ENCODE measurements around the gene EIF4EBP3.

EIF4EBP3 gene

GRCh38 chr5:140547508-140548299 lies at the start of gene EIF4EBP3:
EIF4EBP3 (plus strand) TSS chr5:140547662; CDS start chr5:140547738, 76 bp downstream.
- peak within 1 kb of the TSS; percentile 97 for H3K27ac ChIP-seq (ENCODE audit: low read length)
- peaks cover 13 to 19% of the 10 kb centered on the region in 2 donors for H3K36me3 ChIP-seq (ENCODE audit: control insufficient read depth in 2 of 2, insufficient read depth in 2 of 2, low read length in 2 of 2)
- H3K9me3 ChIP-seq (ENCODE audit: control insufficient read depth in 2 of 2, low read length in 2 of 2), result no peaks in the 10 kb centered on the region
- no peaks in the 10 kb centered on the region for H3K27me3 ChIP-seq (ENCODE audit: control insufficient read depth in 1 of 2, insufficient read depth in 2 of 2, low read length in 2 of 2)
- H3K9ac ChIP-seq (ENCODE audit: low read length in 2 of 2), result peak within 1 kb of the TSS; percentile 55 to 80
- H3K4me3 ChIP-seq (ENCODE audit: low read length in 2 of 2), result peak within 1 kb of the TSS; percentile 45 to 72
- peaks cover 44% of the 10 kb centered on the region for H3K4me1 ChIP-seq (ENCODE audit: control insufficient read depth, insufficient read depth, low read length)

- Histone ChIP-seq H3K9me3 (ENCODE audit: control insufficient read depth in 2 of 2, low read length in 2 of 2) (no peaks in the 10 kb centered on the region), H3K4me3 (ENCODE audit: low read length in 2 of 2) (no peak overlapping the region), H3K27ac (ENCODE audit: low read length) (no peak overlapping the region), H3K4me1 (ENCODE audit: control insufficient read depth, insufficient read depth, low read length) (no peaks in the 10 kb centered on the region), H3K9ac (ENCODE audit: low read length in 2 of 2) (no peak overlapping the region), H3K36me3 (ENCODE audit: control insufficient read depth in 2 of 2, insufficient read depth in 2 of 2, low read length in 2 of 2) (peaks cover 10 to 12% of the 10 kb centered on the region in 2 donors), H3K27me3 (ENCODE audit: control insufficient read depth in 1 of 2, insufficient read depth in 2 of 2, low read length in 2 of 2) (no peaks in the 10 kb centered on the region)
These were observed 49.6 kb upstream of the EIF4EBP3 start for GRCh38 chr5:140497897-140498296.

GRCh38 chr5:140498591-140498990 lies 48.9 kb upstream of the EIF4EBP3 start:
- no peaks in the 10 kb centered on the region for H3K9me3 ChIP-seq (ENCODE audit: control insufficient read depth in 2 of 2, low read length in 2 of 2)
- H3K27me3 ChIP-seq (ENCODE audit: control insufficient read depth in 1 of 2, insufficient read depth in 2 of 2, low read length in 2 of 2), result no peaks in the 10 kb centered on the region
- H3K4me1 ChIP-seq (ENCODE audit: control insufficient read depth, insufficient read depth, low read length), result no peaks in the 10 kb centered on the region
- peaks cover 10 to 12% of the 10 kb centered on the region in 2 donors for H3K36me3 ChIP-seq (ENCODE audit: control insufficient read depth in 2 of 2, insufficient read depth in 2 of 2, low read length in 2 of 2)
- no peak overlapping the region for H3K27ac ChIP-seq (ENCODE audit: low read length)
- no peak overlapping the region for H3K4me3 ChIP-seq (ENCODE audit: low read length in 2 of 2)
- no peak overlapping the region for H3K9ac ChIP-seq (ENCODE audit: low read length in 2 of 2)

- Histone ChIP-seq H3K9me3 (ENCODE audit: control insufficient read depth in 2 of 2, low read length in 2 of 2) (no peaks in the 10 kb centered on the region), H3K27me3 (ENCODE audit: control insufficient read depth in 1 of 2, insufficient read depth in 2 of 2, low read length in 2 of 2) (no peaks in the 10 kb centered on the region), H3K9ac (ENCODE audit: low read length in 2 of 2) (no peak overlapping the region), H3K36me3 (ENCODE audit: control insufficient read depth in 2 of 2, insufficient read depth in 2 of 2, low read length in 2 of 2) (peaks cover 14 to 24% of the 10 kb centered on the region in 2 donors), H3K4me3 (ENCODE audit: low read length in 2 of 2) (no peak overlapping the region), H3K4me1 (ENCODE audit: control insufficient read depth, insufficient read depth, low read length) (no peaks in the 10 kb centered on the region), H3K27ac (ENCODE audit: low read length) (no peak overlapping the region)
These were observed 44.6 kb upstream of the EIF4EBP3 start for GRCh38 chr5:140502834-140503233.

GRCh38 chr5:140509898-140510297 lies 37.6 kb upstream of the EIF4EBP3 start:
- Histone ChIP-seq H3K4me1 (ENCODE audit: control insufficient read depth, insufficient read depth, low read length) (no peaks in the 10 kb centered on the region), H3K36me3 (ENCODE audit: control insufficient read depth in 2 of 2, insufficient read depth in 2 of 2, low read length in 2 of 2) (peaks cover 45 to 53% of the 10 kb centered on the region in 2 donors), H3K27me3 (ENCODE audit: control insufficient read depth in 1 of 2, insufficient read depth in 2 of 2, low read length in 2 of 2) (no peaks in the 10 kb centered on the region), H3K4me3 (ENCODE audit: low read length in 2 of 2) (no peak overlapping the region), H3K9ac (ENCODE audit: low read length in 2 of 2) (no peak overlapping the region), H3K27ac (ENCODE audit: low read length) (no peak overlapping the region), H3K9me3 (ENCODE audit: control insufficient read depth in 2 of 2, low read length in 2 of 2) (no peaks in the 10 kb centered on the region)

GRCh38 chr5:140513124-140513523 lies 34.3 kb upstream of the EIF4EBP3 start:
- H3K4me1 ChIP-seq (ENCODE audit: control insufficient read depth, insufficient read depth, low read length), result no peaks in the 10 kb centered on the region
- H3K9me3 ChIP-seq (ENCODE audit: control insufficient read depth in 2 of 2, low read length in 2 of 2), result no peaks in the 10 kb centered on the region
- H3K9ac ChIP-seq (ENCODE audit: low read length in 2 of 2), result no peak overlapping the region
- H3K4me3 ChIP-seq (ENCODE audit: low read length in 2 of 2), result no peak overlapping the region
- H3K27me3 ChIP-seq (ENCODE audit: control insufficient read depth in 1 of 2, insufficient read depth in 2 of 2, low read length in 2 of 2), result no peaks in the 10 kb centered on the region
- peaks cover 26 to 38% of the 10 kb centered on the region in 2 donors for H3K36me3 ChIP-seq (ENCODE audit: control insufficient read depth in 2 of 2, insufficient read depth in 2 of 2, low read length in 2 of 2)
- no peak overlapping the region for H3K27ac ChIP-seq (ENCODE audit: low read length)

- Histone ChIP-seq H3K9ac (ENCODE audit: low read length in 2 of 2) (no peak overlapping the region), H3K9me3 (ENCODE audit: control insufficient read depth in 2 of 2, low read length in 2 of 2) (no peaks in the 10 kb centered on the region), H3K27me3 (ENCODE audit: control insufficient read depth in 1 of 2, insufficient read depth in 2 of 2, low read length in 2 of 2) (no peaks in the 10 kb centered on the region), H3K4me1 (ENCODE audit: control insufficient read depth, insufficient read depth, low read length) (no peaks in the 10 kb centered on the region), H3K36me3 (ENCODE audit: control insufficient read depth in 2 of 2, insufficient read depth in 2 of 2, low read length in 2 of 2) (peaks cover 24 to 30% of the 10 kb centered on the region in 2 donors), H3K4me3 (ENCODE audit: low read length in 2 of 2) (no peak overlapping the region), H3K27ac (ENCODE audit: low read length) (no peak overlapping the region)
These were observed 23.5 kb upstream of the EIF4EBP3 start for GRCh38 chr5:140524003-140524402.

GRCh38 chr5:140540227-140540626 lies 7.2 kb upstream of the EIF4EBP3 start:
- no peak overlapping the region for H3K4me3 ChIP-seq (ENCODE audit: low read length in 2 of 2)
- H3K4me1 ChIP-seq (ENCODE audit: control insufficient read depth, insufficient read depth, low read length), result no peaks in the 10 kb centered on the region
- no peaks in the 10 kb centered on the region for H3K27me3 ChIP-seq (ENCODE audit: control insufficient read depth in 1 of 2, insufficient read depth in 2 of 2, low read length in 2 of 2)
- H3K9me3 ChIP-seq (ENCODE audit: control insufficient read depth in 2 of 2, low read length in 2 of 2), result no peaks in the 10 kb centered on the region
- peaks cover 34 to 53% of the 10 kb centered on the region in 2 donors for H3K36me3 ChIP-seq (ENCODE audit: control insufficient read depth in 2 of 2, insufficient read depth in 2 of 2, low read length in 2 of 2)
- H3K27ac ChIP-seq (ENCODE audit: low read length), result no peak overlapping the region
- H3K9ac ChIP-seq (ENCODE audit: low read length in 2 of 2), result no peak overlapping the region

GRCh38 chr5:140542972-140543371 lies 4.5 kb upstream of the EIF4EBP3 start:
- Histone ChIP-seq H3K9me3 (ENCODE audit: control insufficient read depth in 2 of 2, low read length in 2 of 2) (no peaks in the 10 kb centered on the region), H3K27me3 (ENCODE audit: control insufficient read depth in 1 of 2, insufficient read depth in 2 of 2, low read length in 2 of 2) (no peaks in the 10 kb centered on the region), H3K4me3 (ENCODE audit: low read length in 2 of 2) (no peak overlapping the region), H3K36me3 (ENCODE audit: control insufficient read depth in 2 of 2, insufficient read depth in 2 of 2, low read length in 2 of 2) (peaks cover 25 to 44% of the 10 kb centered on the region in 2 donors), H3K4me1 (ENCODE audit: control insufficient read depth, insufficient read depth, low read length) (peaks cover 14% of the 10 kb centered on the region), H3K9ac (ENCODE audit: low read length in 2 of 2) (no peak overlapping the region), H3K27ac (ENCODE audit: low read length) (no peak overlapping the region)

GRCh38 chr5:140544986-140545385 lies 2.5 kb upstream of the EIF4EBP3 start:
- H3K27ac ChIP-seq (ENCODE audit: low read length), result no peak overlapping the region
- no peak overlapping the region for H3K9ac ChIP-seq (ENCODE audit: low read length in 2 of 2)
- H3K4me1 ChIP-seq (ENCODE audit: control insufficient read depth, insufficient read depth, low read length), result peaks cover 34% of the 10 kb centered on the region
- H3K9me3 ChIP-seq (ENCODE audit: control insufficient read depth in 2 of 2, low read length in 2 of 2), result no peaks in the 10 kb centered on the region
- H3K36me3 ChIP-seq (ENCODE audit: control insufficient read depth in 2 of 2, insufficient read depth in 2 of 2, low read length in 2 of 2), result peaks cover 14 to 27% of the 10 kb centered on the region in 2 donors
- no peaks in the 10 kb centered on the region for H3K27me3 ChIP-seq (ENCODE audit: control insufficient read depth in 1 of 2, insufficient read depth in 2 of 2, low read length in 2 of 2)
- H3K4me3 ChIP-seq (ENCODE audit: low read length in 2 of 2), result no peak overlapping the region

- Histone ChIP-seq H3K9me3 (ENCODE audit: control insufficient read depth in 2 of 2, low read length in 2 of 2) (no peaks in the 10 kb centered on the region), H3K36me3 (ENCODE audit: control insufficient read depth in 2 of 2, insufficient read depth in 2 of 2, low read length in 2 of 2) (peaks cover 16 to 26% of the 10 kb centered on the region in 2 donors), H3K27ac (ENCODE audit: low read length) (no peak overlapping the region), H3K27me3 (ENCODE audit: control insufficient read depth in 1 of 2, insufficient read depth in 2 of 2, low read length in 2 of 2) (no peaks in the 10 kb centered on the region), H3K9ac (ENCODE audit: low read length in 2 of 2) (no peak overlapping the region), H3K4me1 (ENCODE audit: control insufficient read depth, insufficient read depth, low read length) (peaks cover 40% of the 10 kb centered on the region), H3K4me3 (ENCODE audit: low read length in 2 of 2) (no peak overlapping the region)
These were observed 1.9 kb upstream of the EIF4EBP3 start for GRCh38 chr5:140545606-140546005.

Data from stomach smooth muscle (tissue), 2 donors.